H9 (cell line): ENCODE results near the gene FXYD3. TPM values are rescaled to one million over a fixed set of nuclear protein-coding genes. Genes with fewer than 3 reads are reported as not detected.

Source experiments
- DNase-seq: peaks from one replicate; pipeline ENCODE4 v3.0.0-alpha.2; 2017
- H2AFZ ChIP-seq: one replicate; pipeline ENCODE4 v1.6.1; 2013; ENCODE audit warnings: mild to moderate bottlenecking, low read length, control low read depth, moderate library complexity
- H2AK5ac ChIP-seq: 2 replicates; pipeline ENCODE4 v1.6.1; 2013; ENCODE audit warnings: low read length, control low read depth, mixed read lengths; ENCODE audit not compliant: insufficient read length
- H2BK120ac ChIP-seq: one replicate; pipeline ENCODE4 v1.6.1; 2013; ENCODE audit warnings: low read depth, mild to moderate bottlenecking, low read length, control low read depth, inconsistent platforms; ENCODE audit not compliant: poor library complexity, severe bottlenecking
- H2BK12ac ChIP-seq: 2 replicates; pipeline ENCODE4 v1.6.1; 2013; ENCODE audit warnings: low read length, control low read depth, mixed read lengths, low read depth; ENCODE audit not compliant: insufficient read length
- H2BK15ac ChIP-seq: 2 replicates; pipeline ENCODE4 v1.6.1; 2013; ENCODE audit warnings: low read depth, low read length, control low read depth
- H2BK20ac ChIP-seq: one replicate; pipeline ENCODE4 v1.6.1; 2013; ENCODE audit warnings: low read depth, mild to moderate bottlenecking, low read length, control low read depth, inconsistent platforms; ENCODE audit not compliant: poor library complexity, severe bottlenecking
- H2BK5ac ChIP-seq: 2 replicates; pipeline ENCODE4 v1.6.1; 2013; ENCODE audit warnings: low read length, control low read depth, mixed read lengths; ENCODE audit not compliant: insufficient read length
- H3K14ac ChIP-seq: 2 replicates; pipeline ENCODE4 v1.6.1; 2013; ENCODE audit warnings: low read length, control low read depth; ENCODE audit not compliant: insufficient read depth
- H3K18ac ChIP-seq: 2 replicates; pipeline ENCODE4 v1.6.1; 2013; ENCODE audit warnings: low read depth, mild to moderate bottlenecking, mixed read lengths, low read length, control low read depth; ENCODE audit not compliant: insufficient read length
- H3K23ac ChIP-seq: 2 replicates; pipeline ENCODE4 v1.6.1; 2013; ENCODE audit warnings: low read length, control low read depth, mixed read lengths, low read depth; ENCODE audit not compliant: insufficient read length
- H3K23me2 ChIP-seq: 2 replicates; pipeline ENCODE4 v1.6.1; 2013; ENCODE audit warnings: low read depth, mild to moderate bottlenecking, mixed read lengths, low read length, control low read depth; ENCODE audit not compliant: insufficient read length, poor library complexity, severe bottlenecking
- H3K27ac ChIP-seq: 2 replicates; pipeline ENCODE4 v1.5.1; 2013; ENCODE audit warnings: low read length, control low read depth, mixed read lengths, low read depth; ENCODE audit not compliant: insufficient read length
- H3K27me3 ChIP-seq: 2 replicates; pipeline ENCODE4 v1.6.1; 2013; ENCODE audit warnings: low read length, control low read depth, inconsistent platforms; ENCODE audit not compliant: insufficient read depth
- H3K4ac ChIP-seq: 2 replicates; pipeline ENCODE4 v1.6.1; 2013; ENCODE audit warnings: low read depth, mild to moderate bottlenecking, control low read depth, inconsistent platforms, low read length, moderate library complexity
- H3K4me1 ChIP-seq: 2 replicates; pipeline ENCODE4 v1.6.1; 2013; ENCODE audit warnings: low read length, control low read depth, inconsistent platforms; ENCODE audit not compliant: insufficient read depth
- H3K4me2 ChIP-seq: 2 replicates; pipeline ENCODE4 v1.6.1; 2013; ENCODE audit warnings: low read length, control low read depth, mixed read lengths; ENCODE audit not compliant: insufficient read length, insufficient read depth
- H3K56ac ChIP-seq: 2 replicates; pipeline ENCODE4 v1.6.1; 2013; ENCODE audit warnings: low read depth, mild to moderate bottlenecking, mixed read lengths, low read length, control low read depth; ENCODE audit not compliant: insufficient read length
- H3K79me1 ChIP-seq: 2 replicates; pipeline ENCODE4 v1.6.1; 2013; ENCODE audit warnings: low read depth, mild to moderate bottlenecking, moderate library complexity, low read length, control low read depth, inconsistent platforms; ENCODE audit not compliant: insufficient read depth, poor library complexity, severe bottlenecking
- H3K79me2 ChIP-seq: 2 replicates; pipeline ENCODE4 v1.6.1; 2013; ENCODE audit warnings: low read length, control low read depth, inconsistent platforms; ENCODE audit not compliant: insufficient read depth
- H3K9ac ChIP-seq: 2 replicates; pipeline ENCODE4 v1.6.1; 2013; ENCODE audit warnings: low read length, control low read depth, mixed read lengths; ENCODE audit not compliant: insufficient read length; ENCODE audit errors: extremely low read depth
- H3K9me3 ChIP-seq: one replicate; pipeline ENCODE4 v1.6.1; 2013; ENCODE audit warnings: low read depth, low read length, inconsistent platforms; ENCODE audit not compliant: control insufficient read depth
- H3T11ph ChIP-seq: one replicate; pipeline ENCODE4 v1.6.1; 2013; ENCODE audit warnings: mild to moderate bottlenecking, low read length, control low read depth, inconsistent platforms
- H4K20me1 ChIP-seq: one replicate; pipeline ENCODE4 v1.6.1; 2013; ENCODE audit not compliant: control insufficient read depth, insufficient read length, insufficient read depth
- H4K5ac ChIP-seq: 2 replicates; pipeline ENCODE4 v1.6.1; 2013; ENCODE audit warnings: low read depth, mild to moderate bottlenecking, mixed read lengths, low read length, control low read depth; ENCODE audit not compliant: insufficient read length
- H4K8ac ChIP-seq: replicated peaks from 2 replicates; pipeline ENCODE4 v1.6.1; 2013; ENCODE audit warnings: low read length, control low read depth, mixed read lengths, low read depth; ENCODE audit not compliant: insufficient read length
- H4K91ac ChIP-seq: 2 replicates; pipeline ENCODE4 v1.6.1; 2013; ENCODE audit warnings: low read depth, mild to moderate bottlenecking, moderate library complexity, mixed read lengths, low read length, control low read depth; ENCODE audit not compliant: insufficient read length
- H3K27ac Mint-ChIP-seq, 3 experiments: 2 replicates in 2 of 3; 3 replicates in 1 of 3; pipeline ENCODE4 v1.8.0; 2020 to 2021; ENCODE audit warnings: mixed read lengths in 3 of 3, mild to moderate bottlenecking in 1 of 3, moderate library complexity in 1 of 3
- H3K27me3 Mint-ChIP-seq: 2 replicates; pipeline ENCODE4 v1.8.0; 2021; ENCODE audit warnings: low read depth, mild to moderate bottlenecking, moderate library complexity, mixed read lengths
- H3K36me3 Mint-ChIP-seq, 3 experiments: 2 replicates in 2 of 3; 3 replicates in 1 of 3; pipeline ENCODE4 v1.8.0; 2020 to 2021; ENCODE audit warnings: low read depth in 3 of 3, mixed read lengths in 3 of 3; ENCODE audit not compliant: insufficient read depth in 1 of 3
- H3K4me1 Mint-ChIP-seq, 2 experiments: 2 replicates each; pipeline ENCODE4 v1.8.0; 2020; ENCODE audit warnings: mixed read lengths in 2 of 2
- H3K4me3 Mint-ChIP-seq, 2 experiments: 2 replicates in 1 of 2; 3 replicates in 1 of 2; pipeline ENCODE4 v1.8.0; 2020 to 2021; ENCODE audit warnings: mild to moderate bottlenecking in 2 of 2, mixed read lengths in 2 of 2, moderate library complexity in 1 of 2
- H3K9me3 Mint-ChIP-seq, 2 experiments: 2 replicates in 1 of 2; 3 replicates in 1 of 2; pipeline ENCODE4 v1.8.0; 2020; ENCODE audit warnings: mild to moderate bottlenecking in 2 of 2, mixed read lengths in 2 of 2, moderate library complexity in 1 of 2
- CTCF ChIP-seq: fragments of 200-600 bp; sonication (generic); conservative IDR thresholded peaks from 3 replicates; pipeline ENCODE4 v1.8.0; 2021; ENCODE audit warnings: antibody characterized with exemption, mild to moderate bottlenecking
- WGBS: extraction: QIAGEN DNeasy Blood & Tissue Kit; methylation state at CpG from one replicate; pipeline ENCODE4 v1.1.7; 2013; ENCODE audit warnings: missing lambda C conversion rate, low lambda C conversion rate, mixed read lengths; ENCODE audit not compliant: insufficient read length; ENCODE audit errors: extremely low coverage; 5-methylcytosine and 5-hydroxymethylcytosine counted together
- total RNA-seq: library from RNA; stranded (reverse); gene quantifications from 2 replicates; pipeline ENCODE4 v1.2.1, GENCODE V29; 2021

The FXYD3 gene
- total RNA-seq, 1 experiment from 2014 or later = 1.5 TPM

GRCh38 chr19:35116072-35116801, 614 bp downstream of the FXYD3 start:
- Histone ChIP-seq H3K23me2 (no peaks in the 10 kb centered on the region), H3K9me3 (no peaks in the 10 kb centered on the region), H4K8ac (no peak overlapping the region), H2BK120ac (no peak overlapping the region), H2AFZ (no peak overlapping the region), H2BK15ac (no peak overlapping the region), H3K4me2 (no peak overlapping the region), H3K9ac (no peak overlapping the region), H4K20me1 (no peaks in the 10 kb centered on the region), H4K5ac (no peak overlapping the region), H2BK12ac (no peak overlapping the region), H3K14ac (no peak overlapping the region), H3K56ac (no peak overlapping the region), H2BK20ac (no peak overlapping the region), H3T11ph (no peak overlapping the region), H3K79me2 (no peaks in the 10 kb centered on the region), H3K23ac (no peak overlapping the region), H3K79me1 (no peaks in the 10 kb centered on the region), H3K4me1 (no peaks in the 10 kb centered on the region), H2AK5ac (no peak overlapping the region), H3K27ac (no peak overlapping the region), H2BK5ac (no peak overlapping the region), H3K18ac (no peak overlapping the region), H3K4ac (no peak overlapping the region), H3K27me3 (no peaks in the 10 kb centered on the region), H4K91ac (no peak overlapping the region)
- TF ChIP-seq CTCF = no peak
- DNase-seq = no peak
- H3K27ac Mint-ChIP-seq = no peak overlapping the region
- H3K27me3 Mint-ChIP-seq = peaks cover 10% of the 10 kb centered on the region
- H3K9me3 Mint-ChIP-seq = no peaks in the 10 kb centered on the region
- H3K36me3 Mint-ChIP-seq = no peaks in the 10 kb centered on the region; a peak in 1 of 7 replicates
- peaks cover 34 to 50% of the 10 kb centered on the region in 2 experiments for H3K4me1 Mint-ChIP-seq
- no CpG with 5 or more reads among the region's 13 CpGs for WGBS
- H3K4me3 Mint-ChIP-seq = no peak overlapping the region; a peak in 1 of 5 replicates
